Right lobe of liver (tissue), 6 donors: ENCODE measurements around the gene USP38. TPM values are rescaled to one million over a fixed set of nuclear protein-coding genes. Genes with fewer than 3 reads are reported as not detected.
A peak's percentile ranks its signal among the peaks of the same experiment; 100 is the strongest.

ENCODE experiments used
- ATAC-seq, 4 donors: fragments of 200-7000 bp; cut with Tn5 transposase; one replicate each; pipeline ENCODE4 v1.9.1; 2020; ENCODE audit warnings: mild to moderate bottlenecking in 4 of 4, moderate library complexity in 4 of 4
- DNase-seq, 3 donors: peaks; one replicate each; pipeline ENCODE4 v3.0.0-alpha.2; 2020
- H3K27ac ChIP-seq, 3 donors: fragments of 200-600 bp; one replicate each; pipeline ENCODE4 v1.8.0; 2022
- H3K27me3 ChIP-seq, 2 donors: fragments of 200-600 bp; one replicate each; pipeline ENCODE4 v1.8.0; 2022
- H3K36me3 ChIP-seq, 4 donors: fragments of 200-600 bp; sonication (generic) in 1 of 4; one replicate each; pipeline versions ENCODE4 v1.5.1 to v1.8.0; 2017 to 2022; ENCODE audit warnings: control low read depth in 1 of 4
- H3K4me1 ChIP-seq, 4 donors: fragments of 200-600 bp; sonication (generic) in 1 of 4; one replicate each; pipeline versions ENCODE4 v1.5.1 to v1.8.0; 2017 to 2022; ENCODE audit warnings: control low read depth in 1 of 4
- H3K4me3 ChIP-seq, 3 donors: fragments of 200-600 bp; one replicate each; pipeline ENCODE4 v1.8.0; 2022
- H3K9me3 ChIP-seq, 4 donors: fragments of 200-600 bp; sonication (generic) in 1 of 4; one replicate each; pipeline versions ENCODE4 v1.5.1 to v1.8.0; 2017 to 2022; ENCODE audit warnings: control low read depth in 1 of 4
- POLR2A ChIP-seq: fragments of 450-650 bp; IDR thresholded peaks from one replicate; pipeline ENCODE4 v1.6.1; 2017; ENCODE audit warnings: antibody characterized with exemption, mild to moderate bottlenecking
- WGBS: methylation state at CpG from one replicate; pipeline ENCODE4 v1.1.6; 2018; ENCODE audit warnings: low coverage, low lambda C conversion rate; ENCODE audit not compliant: insufficient coverage; ENCODE audit errors: missing lambda C conversion rate; 5-methylcytosine and 5-hydroxymethylcytosine counted together
- intact Hi-C, 2 donors: fragments of 100-400 bp; cut with DNase I; formaldehyde crosslinking; loops; one replicate each; pipeline versions ENCODE4 v1.11.2 to v1.14.1; 2022
- total RNA-seq, 6 experiments: library from RNA; depleted of rRNA in 2 of 6; stranded (reverse); fragments of >200 nt in 2 of 6; fragmentation: NEBNext Ultra II Directional in 3 of 6; extraction: Animal tissue kit (Norgen Biotek cat#: 25700) in 3 of 6; gene quantifications; one replicate each; pipeline versions ENCODE4 v1.1.0 to v1.2.4, GENCODE V29; 2016 to 2023
- TF ChIP-seq, protein P1 (sequence below), 4 donors: fragments of 200-600 bp in 3 of 4; fragments of 450-650 bp in 1 of 4; IDR thresholded peaks; one replicate each; pipeline versions ENCODE4 v1.5.1 to v1.8.0; 2016 to 2022; ENCODE audit warnings: antibody characterized with exemption in 4 of 4, mild to moderate bottlenecking in 2 of 4
- donor health status: DM: no; HTN: yes; CAD: no.
- donor health status: DM: no; HTN: no; CAD: no.
- donor health status: DM: no; HTN: no; CAD: no.
- donor health status: DM: no; HTN: yes; CAD: no.
- donor health status: DM: no; HTN: yes; CAD: no.

Gene USP38
- total RNA-seq, 6 experiments from 2014 or later, result 21.0 to 24.6 (median 21.4) TPM

DNA sequence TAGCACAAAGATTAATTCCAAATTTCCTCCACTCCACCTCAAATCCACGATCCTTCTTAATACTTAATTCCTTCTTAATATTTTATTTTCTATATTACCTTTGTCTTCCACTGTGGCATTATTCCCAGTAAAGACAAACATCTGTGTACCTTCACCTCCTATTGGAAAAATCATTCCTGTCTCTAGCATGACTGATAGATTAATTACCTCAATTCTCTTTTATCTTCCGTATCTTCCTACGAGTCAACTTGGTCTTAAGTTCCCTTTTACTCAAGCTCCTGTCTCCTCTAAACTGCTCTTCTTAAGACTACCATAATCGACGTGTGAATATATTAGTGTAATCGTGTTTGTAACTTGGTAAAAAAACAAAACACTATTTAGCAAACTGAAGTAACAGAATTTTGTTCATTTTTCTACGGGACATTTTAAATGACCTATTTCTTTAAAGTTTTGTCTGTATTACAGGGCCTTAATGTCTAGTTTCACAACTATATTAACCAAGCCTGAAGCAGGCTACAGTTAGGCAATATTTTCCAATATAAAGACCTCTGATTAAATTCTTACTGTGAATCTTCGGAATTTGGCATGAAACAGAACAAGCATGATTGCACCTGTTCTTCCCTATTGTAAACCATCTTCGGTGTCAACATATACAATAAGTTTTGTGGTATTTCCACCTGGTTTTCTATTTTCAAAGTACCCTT, 1.1 kb upstream of the USP38 start:
- Histone ChIP-seq H3K4me3 (peak overlapping the region; percentile 84 to 90 (median 84)), H3K27me3 (no peaks in the 10 kb centered on the region), H3K4me1 (peaks cover 0 to 26% (median 0%) of the 10 kb centered on the region in 4 donors), H3K9me3 (no peaks in the 10 kb centered on the region), H3K27ac (peak overlapping the region; percentile 79 to 88 (median 85)), H3K36me3 (no peaks in the 10 kb centered on the region)
- TF ChIP-seq, protein P1, sequence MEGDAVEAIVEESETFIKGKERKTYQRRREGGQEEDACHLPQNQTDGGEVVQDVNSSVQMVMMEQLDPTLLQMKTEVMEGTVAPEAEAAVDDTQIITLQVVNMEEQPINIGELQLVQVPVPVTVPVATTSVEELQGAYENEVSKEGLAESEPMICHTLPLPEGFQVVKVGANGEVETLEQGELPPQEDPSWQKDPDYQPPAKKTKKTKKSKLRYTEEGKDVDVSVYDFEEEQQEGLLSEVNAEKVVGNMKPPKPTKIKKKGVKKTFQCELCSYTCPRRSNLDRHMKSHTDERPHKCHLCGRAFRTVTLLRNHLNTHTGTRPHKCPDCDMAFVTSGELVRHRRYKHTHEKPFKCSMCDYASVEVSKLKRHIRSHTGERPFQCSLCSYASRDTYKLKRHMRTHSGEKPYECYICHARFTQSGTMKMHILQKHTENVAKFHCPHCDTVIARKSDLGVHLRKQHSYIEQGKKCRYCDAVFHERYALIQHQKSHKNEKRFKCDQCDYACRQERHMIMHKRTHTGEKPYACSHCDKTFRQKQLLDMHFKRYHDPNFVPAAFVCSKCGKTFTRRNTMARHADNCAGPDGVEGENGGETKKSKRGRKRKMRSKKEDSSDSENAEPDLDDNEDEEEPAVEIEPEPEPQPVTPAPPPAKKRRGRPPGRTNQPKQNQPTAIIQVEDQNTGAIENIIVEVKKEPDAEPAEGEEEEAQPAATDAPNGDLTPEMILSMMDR (IDR thresholded peaks at IDR 0.05), result no peak
- no peak for TF ChIP-seq POLR2A
- intact Hi-C loops, result no loop called here
- ATAC-seq (no peak), DNase-seq (no peak)
- 32% methylated on average over 9 of the region's 9 CpGs for WGBS

DNA sequence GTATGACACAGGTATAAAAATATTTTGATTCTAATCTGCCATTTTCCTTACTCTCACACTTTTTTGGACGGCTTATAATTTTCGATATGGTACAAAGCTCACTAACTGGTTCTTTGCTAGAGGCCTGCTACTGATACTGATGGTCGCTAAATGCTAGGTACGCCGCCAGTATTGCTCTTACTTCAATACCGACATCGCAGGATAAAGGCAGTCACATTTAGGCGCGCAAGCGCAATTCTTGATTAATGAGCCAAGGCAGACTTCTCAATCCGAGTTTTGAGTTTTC, 557 bp upstream of the USP38 start:
- Histone ChIP-seq H3K36me3 (peaks cover 0 to 4% (median 0%) of the 10 kb centered on the region in 4 donors), H3K27me3 (no peaks in the 10 kb centered on the region), H3K4me3 (peak overlapping the region; percentile 84 to 90 (median 84)), H3K27ac (peak overlapping the region; percentile 79 to 88 (median 85)), H3K9me3 (no peaks in the 10 kb centered on the region), H3K4me1 (peaks cover 0 to 31% (median 0%) of the 10 kb centered on the region in 4 donors)
- no peak for DNase-seq
- 2% methylated on average over 11 of the region's 11 CpGs for WGBS
- peak; percentile 19 to 44 (median 30) for ATAC-seq
- TF ChIP-seq, protein P1 (IDR thresholded peaks at IDR 0.05), result no peak
- TF ChIP-seq POLR2A, result no peak
- intact Hi-C loops, result no loop called here

DNA sequence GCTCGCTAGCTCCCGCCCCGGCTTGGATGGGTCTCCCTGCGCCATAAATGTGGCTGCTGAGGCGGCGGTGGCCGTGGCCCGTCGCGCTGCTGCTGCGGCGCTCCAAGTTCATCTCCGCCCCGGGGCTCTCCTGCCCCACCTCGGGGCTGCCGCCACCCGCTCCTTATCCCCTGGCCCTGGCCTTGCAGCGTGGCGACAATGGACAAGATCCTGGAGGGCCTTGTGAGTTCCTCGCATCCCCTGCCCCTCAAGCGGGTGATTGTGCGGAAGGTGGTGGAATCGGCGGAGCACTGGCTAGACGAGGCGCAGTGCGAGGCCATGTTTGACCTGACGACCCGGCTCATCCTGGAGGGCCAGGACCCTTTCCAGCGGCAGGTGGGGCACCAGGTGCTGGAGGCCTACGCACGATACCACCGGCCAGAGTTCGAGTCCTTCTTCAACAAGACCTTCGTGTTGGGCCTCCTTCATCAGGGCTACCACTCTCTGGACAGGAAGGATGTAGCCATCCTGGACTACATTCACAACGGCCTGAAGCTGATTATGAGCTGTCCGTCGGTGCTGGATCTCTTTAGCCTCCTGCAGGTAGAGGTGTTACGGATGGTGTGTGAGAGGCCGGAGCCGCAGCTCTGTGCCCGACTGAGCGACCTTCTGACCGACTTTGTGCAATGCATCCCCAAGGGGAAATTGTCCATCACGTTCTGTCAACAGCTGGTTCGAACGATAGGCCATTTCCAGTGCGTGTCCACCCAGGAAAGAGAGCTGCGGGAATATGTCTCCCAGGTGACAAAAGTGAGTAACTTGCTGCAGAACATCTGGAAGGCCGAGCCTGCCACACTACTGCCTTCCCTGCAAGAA, 763 bp downstream of the USP38 start:
- ATAC-seq (peak; percentile 7 to 37 (median 26)), DNase-seq (peak; percentile 18 to 62 (median 55))
- Histone ChIP-seq H3K4me3 (peak overlapping the region; percentile 84 to 90 (median 84)), H3K4me1 (peaks cover 0 to 34% (median 0%) of the 10 kb centered on the region in 4 donors), H3K9me3 (no peaks in the 10 kb centered on the region), H3K36me3 (peaks cover 0 to 14% (median 0%) of the 10 kb centered on the region in 4 donors), H3K27ac (peak overlapping the region; percentile 80 to 88 (median 85)), H3K27me3 (no peaks in the 10 kb centered on the region)
- TF ChIP-seq POLR2A, result peak; percentile 11
- TF ChIP-seq, protein P1 (IDR thresholded peaks at IDR 0.05), result no peak
- intact Hi-C loops, result no loop called here
- 0% methylated on average over 20 of the region's 50 CpGs for WGBS

DNA sequence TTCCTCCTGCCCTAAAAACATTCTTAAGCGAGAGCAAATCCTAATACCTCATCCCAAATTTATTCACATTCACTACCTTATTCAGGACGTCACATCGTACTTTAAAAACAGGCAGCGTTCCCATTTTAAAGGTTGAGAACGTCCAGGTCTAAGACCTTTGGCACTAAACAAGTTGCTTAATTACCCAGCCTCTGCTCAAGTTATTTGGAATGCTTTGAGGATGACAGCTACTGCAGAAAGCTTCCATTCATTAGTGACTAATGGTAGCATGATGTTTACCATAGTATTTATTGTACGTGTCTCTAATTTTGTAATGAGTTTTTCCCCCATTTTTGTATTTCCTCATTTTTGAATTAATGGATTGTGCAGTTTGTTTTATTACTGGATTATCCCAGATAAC, 1.5 kb downstream of the USP38 start:
- intact Hi-C loops, result no loop called here
- TF ChIP-seq POLR2A, result no peak

More for the DNA sequence above, 1.5 kb downstream of the USP38 start:
- Histone ChIP-seq H3K27me3 (no peaks in the 10 kb centered on the region), H3K36me3 (peaks cover 0 to 21% (median under 1%) of the 10 kb centered on the region in 4 donors), H3K9me3 (no peaks in the 10 kb centered on the region), H3K4me3 (peak overlapping the region; percentile 84 to 90 (median 84)), H3K27ac (peak overlapping the region; percentile 80 to 88 (median 85)), H3K4me1 (peaks cover 0 to 34% (median 0%) of the 10 kb centered on the region in 4 donors)
- ATAC-seq (peak; percentile 18 to 48 (median 36)), DNase-seq (no peak)
- WGBS, result 3% methylated on average over 6 of the region's 6 CpGs
